OCI-LY3 (cell line): ENCODE data around the gene SRRM5.

Experiments
- H2AFZ ChIP-seq: fragments of 200-600, 300-600 bp; shearing (Covaris generic); 2 replicates; pipeline ENCODE4 v1.6.0; 2014; ENCODE audit warnings: antibody characterized with exemption, low read depth, low read length
- H3K27ac ChIP-seq: fragments of 200-600, 300-600 bp; sonication (generic); 2 replicates; pipeline ENCODE4 v1.5.1; 2014; ENCODE audit warnings: mild to moderate bottlenecking, low read length, moderate library complexity, mixed read lengths
- H3K27me3 ChIP-seq: fragments of 200-600, 300-600 bp; sonication (generic); 2 replicates; pipeline ENCODE4 v1.6.1; 2014; ENCODE audit warnings: low read depth, low read length, mixed read lengths
- H3K36me3 ChIP-seq: fragments of 200-600, 300-600 bp; sonication (generic); replicated peaks from 2 replicates; pipeline ENCODE3; 2014; ENCODE audit warnings: low read depth, low read length, mixed read lengths
- H3K4me1 ChIP-seq: fragments of 300-600, 200-600 bp; sonication (generic); 2 replicates; pipeline ENCODE4 v1.6.1; 2014; ENCODE audit warnings: low read length, mixed read lengths
- H3K4me2 ChIP-seq: fragments of 200-600, 300-600 bp; sonication (generic); 2 replicates; pipeline ENCODE4 v1.6.1; 2014; ENCODE audit warnings: low read length, mixed read lengths
- H3K4me3 ChIP-seq: fragments of 300-600, 200-600 bp; sonication (generic); 2 replicates; pipeline ENCODE4 v1.5.1; 2014; ENCODE audit warnings: antibody characterized with exemption, mild to moderate bottlenecking, low read length, moderate library complexity
- H3K79me2 ChIP-seq: fragments of 300-600, 200-600 bp; shearing (Covaris generic); 2 replicates; pipeline ENCODE4 v1.6.1; 2014; ENCODE audit warnings: mild to moderate bottlenecking, low read length, mixed read lengths
- H3K9ac ChIP-seq: fragments of 300-600, 200-600 bp; shearing (Covaris generic); 2 replicates; pipeline ENCODE4 v1.6.0; 2014; ENCODE audit warnings: mild to moderate bottlenecking, low read length, moderate library complexity
- H3K9me3 ChIP-seq: fragments of 200-600, 300-600 bp; shearing (Covaris generic); 2 replicates; pipeline ENCODE4 v1.6.1; 2014; ENCODE audit warnings: low read length, mixed read lengths; ENCODE audit not compliant: insufficient read depth
- H4K20me1 ChIP-seq: fragments of 200-600, 300-600 bp; sonication (generic); 2 replicates; pipeline ENCODE4 v1.6.1; 2016; ENCODE audit warnings: low read length, mixed read lengths; ENCODE audit not compliant: insufficient read depth
- EZH2phosphoT487 ChIP-seq: fragments of 200-600 bp; shearing (Covaris generic); IDR thresholded peaks from 2 replicates; pipeline ENCODE4 v1.6.1; 2018; ENCODE audit warnings: antibody characterized with exemption, mixed run types, low read depth
- TF ChIP-seq, protein P1 (sequence below): fragments of 200-600, 300-600 bp; sonication (generic); IDR thresholded peaks from 2 replicates; pipeline ENCODE4 v1.5.1; 2014; ENCODE audit warnings: antibody characterized with exemption, low read length, low read depth

SRRM5 gene

DNA sequence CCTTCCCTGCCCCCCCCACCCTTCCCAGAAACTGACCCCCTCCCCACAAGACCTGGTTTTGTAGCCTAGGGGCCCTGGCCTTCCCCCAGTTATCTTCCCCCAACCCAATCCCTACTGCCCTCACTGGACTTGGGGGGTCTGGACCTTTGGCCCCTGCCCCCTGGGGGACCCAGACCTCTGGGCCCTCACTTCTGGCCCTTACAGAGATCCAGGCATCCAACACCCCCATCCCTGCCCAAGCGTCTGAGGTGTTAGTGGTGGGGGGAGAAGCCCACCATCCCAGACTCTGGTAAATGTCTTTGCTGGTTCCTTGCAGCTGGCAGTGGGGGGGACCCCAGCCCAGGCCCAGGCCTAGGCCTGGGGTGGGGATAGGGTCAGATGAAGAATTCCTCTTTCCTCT is 11.1 kb downstream of the SRRM5 start:
- no peak for TF ChIP-seq EZH2phosphoT487
- TF ChIP-seq, protein P1, sequence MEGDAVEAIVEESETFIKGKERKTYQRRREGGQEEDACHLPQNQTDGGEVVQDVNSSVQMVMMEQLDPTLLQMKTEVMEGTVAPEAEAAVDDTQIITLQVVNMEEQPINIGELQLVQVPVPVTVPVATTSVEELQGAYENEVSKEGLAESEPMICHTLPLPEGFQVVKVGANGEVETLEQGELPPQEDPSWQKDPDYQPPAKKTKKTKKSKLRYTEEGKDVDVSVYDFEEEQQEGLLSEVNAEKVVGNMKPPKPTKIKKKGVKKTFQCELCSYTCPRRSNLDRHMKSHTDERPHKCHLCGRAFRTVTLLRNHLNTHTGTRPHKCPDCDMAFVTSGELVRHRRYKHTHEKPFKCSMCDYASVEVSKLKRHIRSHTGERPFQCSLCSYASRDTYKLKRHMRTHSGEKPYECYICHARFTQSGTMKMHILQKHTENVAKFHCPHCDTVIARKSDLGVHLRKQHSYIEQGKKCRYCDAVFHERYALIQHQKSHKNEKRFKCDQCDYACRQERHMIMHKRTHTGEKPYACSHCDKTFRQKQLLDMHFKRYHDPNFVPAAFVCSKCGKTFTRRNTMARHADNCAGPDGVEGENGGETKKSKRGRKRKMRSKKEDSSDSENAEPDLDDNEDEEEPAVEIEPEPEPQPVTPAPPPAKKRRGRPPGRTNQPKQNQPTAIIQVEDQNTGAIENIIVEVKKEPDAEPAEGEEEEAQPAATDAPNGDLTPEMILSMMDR, result no peak

DNA sequence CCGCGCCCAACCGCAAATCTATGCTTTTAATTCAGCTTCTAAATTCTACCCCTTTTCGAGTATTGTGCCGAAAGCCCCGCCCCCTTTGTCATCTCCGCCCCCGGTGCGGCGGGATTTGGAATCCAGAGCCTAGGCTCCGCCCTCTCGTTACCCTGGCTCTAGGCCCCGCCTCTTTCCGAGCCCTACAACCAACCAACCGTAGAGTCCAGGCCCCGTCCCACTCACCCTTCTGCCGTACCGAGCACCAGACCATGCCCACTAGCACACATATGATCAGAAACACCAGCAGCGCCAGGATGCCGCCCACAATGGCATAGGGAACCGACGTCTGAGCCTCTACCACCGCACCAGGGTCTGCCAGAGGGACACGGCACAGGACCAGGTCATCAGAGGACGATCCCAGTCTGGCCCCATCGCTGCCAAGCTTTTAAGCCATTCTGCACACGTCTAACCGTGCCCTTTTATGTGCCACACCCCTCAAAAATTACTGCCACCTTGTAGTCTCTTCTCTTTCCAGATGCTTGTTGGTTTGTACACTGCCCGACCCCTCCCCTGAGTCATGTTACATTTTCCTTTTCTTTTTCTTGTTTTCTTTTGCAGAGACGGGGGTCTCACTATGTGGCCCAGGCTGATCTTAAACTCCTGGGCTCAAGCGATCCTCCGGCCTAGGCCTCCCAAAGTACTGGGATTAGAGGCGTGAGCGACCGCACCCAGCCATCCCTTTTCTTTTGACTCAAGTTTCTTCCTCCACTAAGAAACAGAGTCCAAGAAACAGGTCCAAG is 12.2 kb downstream of the SRRM5 start:
- TF ChIP-seq, protein P1, result no peak
- TF ChIP-seq EZH2phosphoT487, result no peak
- H3K4me1 ChIP-seq, result peaks cover 5% of the 10 kb centered on the region
- no peaks in the 10 kb centered on the region for H3K27me3 ChIP-seq
- no peak overlapping the region for H3K27ac ChIP-seq
- H3K4me3 ChIP-seq, result no peak overlapping the region
- peaks cover 2% of the 10 kb centered on the region for H3K36me3 ChIP-seq
- H3K4me2 ChIP-seq, result no peak overlapping the region
- no peak overlapping the region for H3K9ac ChIP-seq
- H3K9me3 ChIP-seq, result no peaks in the 10 kb centered on the region
- no peak overlapping the region for H2AFZ ChIP-seq
- H4K20me1 ChIP-seq, result no peaks in the 10 kb centered on the region
- peaks cover 13% of the 10 kb centered on the region for H3K79me2 ChIP-seq

More for the DNA sequence above, 11.1 kb downstream of the SRRM5 start:
- Histone ChIP-seq H3K36me3 (peaks cover 2% of the 10 kb centered on the region), H3K27me3 (no peaks in the 10 kb centered on the region), H3K4me2 (no peak overlapping the region), H4K20me1 (no peaks in the 10 kb centered on the region), H3K79me2 (peaks cover 24% of the 10 kb centered on the region), H3K27ac (no peak overlapping the region), H3K4me1 (peaks cover 5% of the 10 kb centered on the region), H3K9ac (no peak overlapping the region), H2AFZ (no peak overlapping the region), H3K4me3 (no peak overlapping the region), H3K9me3 (no peaks in the 10 kb centered on the region)

DNA sequence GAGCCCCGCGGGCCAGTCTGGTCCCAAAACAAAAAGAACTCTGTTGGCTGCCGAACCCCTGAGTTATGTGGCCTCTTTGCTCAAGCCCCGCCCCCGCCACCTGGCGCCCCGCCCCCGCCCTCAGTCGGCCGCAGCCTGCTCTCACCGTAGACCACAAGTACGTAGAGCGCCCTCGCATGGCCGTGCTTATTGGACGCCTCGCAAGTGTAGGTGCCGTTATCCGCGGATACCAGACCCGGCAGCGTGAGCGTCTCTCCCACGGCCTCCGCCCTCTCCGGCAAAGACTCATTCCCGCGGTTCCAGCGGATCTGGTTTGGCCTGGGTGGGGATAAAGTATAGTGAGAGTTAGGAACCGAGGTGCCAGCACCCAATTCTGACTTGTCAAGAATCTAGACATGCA is 13.0 kb downstream of the SRRM5 start:
- TF ChIP-seq, protein P1, result peak; percentile 10; the same call in 1 of the 2 replicates
- no peak for TF ChIP-seq EZH2phosphoT487

DNA sequence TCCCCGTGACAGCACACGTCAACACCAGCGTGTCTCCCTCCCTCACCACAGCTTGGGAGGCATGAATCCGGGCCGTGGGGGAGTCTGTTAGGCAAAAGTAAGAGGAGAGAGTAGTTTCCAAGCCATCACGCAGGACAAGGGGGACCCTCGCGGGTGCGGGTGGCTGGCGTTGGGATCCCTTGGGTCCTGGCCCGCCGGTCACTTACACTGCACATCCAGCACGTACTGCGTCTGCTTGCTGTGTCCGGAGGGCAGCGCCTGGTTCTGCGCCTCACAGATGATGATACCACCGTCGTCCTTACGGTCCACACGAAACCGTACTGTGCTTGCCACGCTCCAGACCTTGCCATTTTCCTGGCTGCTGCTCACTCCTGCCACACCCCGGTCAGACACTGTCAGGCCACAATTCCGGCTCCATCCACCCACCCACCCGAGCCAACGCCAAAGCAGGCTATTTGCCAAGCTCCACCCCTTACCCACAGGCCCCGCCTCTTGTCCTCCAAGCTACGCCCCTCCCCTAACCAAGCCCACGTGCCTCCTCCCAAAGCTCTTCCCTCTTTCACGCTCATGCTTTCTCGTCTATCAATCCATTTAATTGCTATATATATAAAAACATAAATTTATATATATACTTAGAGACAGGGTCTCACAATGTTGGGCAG is 14.2 kb downstream of the SRRM5 start:
- Histone ChIP-seq H3K4me3 (no peak overlapping the region), H3K9ac (no peak overlapping the region), H3K27ac (no peak overlapping the region), H3K27me3 (no peaks in the 10 kb centered on the region), H3K4me2 (no peak overlapping the region), H2AFZ (no peak overlapping the region), H3K9me3 (no peaks in the 10 kb centered on the region), H3K36me3 (no peaks in the 10 kb centered on the region), H3K4me1 (no peaks in the 10 kb centered on the region), H3K79me2 (no peaks in the 10 kb centered on the region), H4K20me1 (no peaks in the 10 kb centered on the region)
- TF ChIP-seq EZH2phosphoT487, result no peak
- TF ChIP-seq, protein P1, result no peak

More for the DNA sequence above, 13.0 kb downstream of the SRRM5 start:
- no peaks in the 10 kb centered on the region for H3K9me3 ChIP-seq
- no peak overlapping the region for H3K9ac ChIP-seq
- no peak overlapping the region for H3K4me2 ChIP-seq
- H3K36me3 ChIP-seq, result peaks cover 2% of the 10 kb centered on the region
- no peak overlapping the region for H2AFZ ChIP-seq
- no peak overlapping the region for H3K4me3 ChIP-seq
- H3K27ac ChIP-seq, result no peak overlapping the region
- peaks cover 5% of the 10 kb centered on the region for H3K4me1 ChIP-seq
- no peaks in the 10 kb centered on the region for H4K20me1 ChIP-seq
- no peaks in the 10 kb centered on the region for H3K27me3 ChIP-seq
- H3K79me2 ChIP-seq, result peaks cover 9% of the 10 kb centered on the region
